HepG2 (cell line): ENCODE measurements around the gene MYO5A. TPM values are rescaled to one million over a fixed set of nuclear protein-coding genes. Genes with fewer than 3 reads are reported as not detected.

Source experiments
- ATAC-seq: fragments of 200-7000 bp; cut with Tn5 transposase; 3 replicates; pipeline ENCODE4 v1.9.1; 2020; ENCODE audit warnings: mild to moderate bottlenecking, moderate library complexity
- BruUV-seq: library from RNA; stranded (reverse); fragments of 400-500 nt; replicated peaks from 2 replicates; lab custom pipeline; 2021; lab: Mats Ljungman, UMichigan
- CTCF ChIA-PET: fragments of 300-600 bp; formaldehyde crosslinking; extraction: SDS; loops from one replicate; lab custom pipeline; 2021; ENCODE audit warnings: low total read pairs, inconsistent platforms, low intra/inter-chr PET ratio; lab: Yijun Ruan, JAX
- POLR2A ChIA-PET: fragments of 350-600 bp; sonication (Branson Sonifier 250); formaldehyde crosslinking; loops from one replicate; lab custom pipeline; 2020; ENCODE audit warnings: antibody characterized with exemption, inconsistent platforms; lab: Yijun Ruan, JAX
- DNase-seq: peaks from one replicate; pipeline ENCODE4 v3.0.0-alpha.2; 2015; ENCODE audit warnings: low spot score
- FAIRE-seq: peaks from 3 replicates; lab custom pipeline; 2011; peaks lifted over from hg19 to GRCh38; lab: Jason Lieb, UNC
- H2AFZ ChIP-seq: one replicate; pipeline ENCODE4 v1.6.1; 2011; ENCODE audit warnings: low read length, inconsistent platforms
- H3K27ac ChIP-seq: fragments of 300-600 bp; 3 replicates; pipeline ENCODE4 v1.8.0; 2011; ENCODE audit warnings: mixed run types, mild to moderate bottlenecking, mixed read lengths, low read length, inconsistent platforms; ENCODE audit not compliant: insufficient read depth; ENCODE audit errors: extremely low read length
- H3K27me3 ChIP-seq, 2 experiments: fragments of 200-600 bp in 1 of 2; 2 replicates in 1 of 2; 3 replicates in 1 of 2; pipeline versions ENCODE4 v1.6.0 to v1.8.0; 2011; ENCODE audit warnings: low read length in 2 of 2, mild to moderate bottlenecking in 2 of 2, moderate library complexity in 2 of 2, inconsistent platforms in 1 of 2; ENCODE audit not compliant: insufficient read depth in 2 of 2, control insufficient read depth in 1 of 2
- H3K36me3 ChIP-seq, 2 experiments: fragments of 200-600 bp in 1 of 2; replicated peaks in 1 of 2; 2 replicates in 1 of 2; 3 replicates in 1 of 2; pipeline versions ENCODE4 v1.5.1 to v1.8.0; 2011; ENCODE audit warnings: low read length in 2 of 2, inconsistent platforms in 1 of 2; ENCODE audit not compliant: insufficient read depth in 2 of 2, control insufficient read depth in 1 of 2
- H3K4me1 ChIP-seq: 2 replicates; pipeline ENCODE4 v1.5.1; 2012; ENCODE audit warnings: low read length, inconsistent platforms; ENCODE audit not compliant: insufficient read depth
- H3K4me2 ChIP-seq: 2 replicates; pipeline ENCODE4 v1.6.0; 2011; ENCODE audit warnings: low read depth, low read length, inconsistent platforms
- H3K4me3 ChIP-seq, 3 experiments: fragments of 200-600 bp in 1 of 3; sonication (generic), shearing (Covaris generic) in 1 of 3; replicated peaks in 1 of 3; 2 replicates each; pipeline ENCODE4 v1.5.1; 2011 to 2016; ENCODE audit warnings: low read length in 3 of 3, inconsistent platforms in 2 of 3, low read depth in 2 of 3, mild to moderate bottlenecking in 2 of 3, control low read depth in 1 of 3, mixed read lengths in 1 of 3; ENCODE audit not compliant: insufficient read depth in 1 of 3
- H3K79me2 ChIP-seq: one replicate; pipeline ENCODE4 v1.6.1; 2011; ENCODE audit warnings: low read length, inconsistent platforms; ENCODE audit not compliant: insufficient read depth
- H3K9ac ChIP-seq: 2 replicates; pipeline ENCODE4 v1.6.0; 2011; ENCODE audit warnings: mild to moderate bottlenecking, low read depth, low read length, inconsistent platforms; ENCODE audit not compliant: insufficient read depth
- H3K9me3 ChIP-seq: 2 replicates; pipeline ENCODE4 v1.5.1; 2012; ENCODE audit warnings: mild to moderate bottlenecking, low read length
- H4K20me1 ChIP-seq: 2 replicates; pipeline ENCODE4 v1.6.0; 2011; ENCODE audit warnings: inconsistent platforms, mild to moderate bottlenecking, low read length, moderate library complexity; ENCODE audit not compliant: insufficient read depth
- DR1 ChIP-seq: sonication (generic); formaldehyde crosslinking; IDR thresholded peaks from 2 replicates; pipeline ENCODE4 v1.8.0; 2021; ENCODE audit warnings: mild to moderate bottlenecking, missing genetic modification reagents, inconsistent platforms
- GATA4 ChIP-seq: sonication (generic); IDR thresholded peaks from 2 replicates; pipeline ENCODE4 v1.6.1; 2016; ENCODE audit warnings: antibody characterized with exemption, low read depth, borderline replicate concordance
- HDAC2 ChIP-seq: sonication (generic); formaldehyde crosslinking; IDR thresholded peaks from 2 replicates; pipeline ENCODE4 v1.4.0; 2020; ENCODE audit warnings: missing genetic modification reagents
- KMT2B ChIP-seq: IDR thresholded peaks from 2 replicates; pipeline ENCODE4 v1.6.1; 2016; ENCODE audit warnings: missing genetic modification reagents, missing compliant biosample characterization
- NFRKB ChIP-seq: fragments of 450-650 bp; IDR thresholded peaks from 2 replicates; pipeline ENCODE4 v1.6.1; 2017
- SMARCC2 ChIP-seq: fragments of 450-650 bp; IDR thresholded peaks from 2 replicates; pipeline ENCODE4 v1.6.1; 2017; ENCODE audit warnings: antibody characterized with exemption, mild to moderate bottlenecking
- U2AF1 ChIP-seq: fragments of 200-400 bp; formaldehyde crosslinking; optimal IDR thresholded peaks from 2 replicates; pipeline ENCODE3; 2017; ENCODE audit warnings: mild to moderate bottlenecking, low read depth, low read length
- ZFP37 ChIP-seq: sonication (generic); formaldehyde crosslinking; IDR thresholded peaks from 2 replicates; pipeline ENCODE4 v1.4.0; 2020; ENCODE audit warnings: missing genetic modification reagents, borderline replicate concordance
- ZKSCAN8 ChIP-seq: IDR thresholded peaks from 2 replicates; pipeline ENCODE4 v1.6.1; 2016; ENCODE audit warnings: borderline replicate concordance, missing genetic modification reagents, missing compliant biosample characterization
- ZNF225 ChIP-seq: sonication (generic); formaldehyde crosslinking; IDR thresholded peaks from 2 replicates; pipeline ENCODE4 v1.4.0; 2020; ENCODE audit warnings: mild to moderate bottlenecking, missing genetic modification reagents
- ZNF441 ChIP-seq: sonication (generic); formaldehyde crosslinking; IDR thresholded peaks from 2 replicates; pipeline ENCODE4 v1.7.0; 2021; ENCODE audit warnings: missing genetic modification reagents, borderline replicate concordance
- ZNF775 ChIP-seq: sonication (generic); formaldehyde crosslinking; IDR thresholded peaks from 2 replicates; pipeline ENCODE4 v1.4.0; 2020; ENCODE audit warnings: missing genetic modification reagents, mild to moderate bottlenecking, moderate library complexity, borderline replicate concordance
- ZNF781 ChIP-seq: sonication (generic); formaldehyde crosslinking; IDR thresholded peaks from 2 replicates; pipeline ENCODE4 v1.5.1; 2020; ENCODE audit warnings: borderline replicate concordance, mild to moderate bottlenecking, missing genetic modification reagents; ENCODE audit errors: not compliant biosample characterization
- WGBS: methylation state at CpG from one replicate; pipeline ENCODE4 v1.1.6; 2017; ENCODE audit warnings: low lambda C conversion rate; 5-methylcytosine and 5-hydroxymethylcytosine counted together
- in situ Hi-C: cut with HindIII; loops from 2 replicates; pipeline ENCODE4 v1.10.0; 2017; ENCODE audit warnings: low pct_unique_long_range_greater_than_20kb; ENCODE audit not compliant: extremely low pct_ligation_motif_present
- intact Hi-C: fragments of 100-400 bp; cut with micrococcal nuclease; formaldehyde crosslinking; loops from one replicate; pipeline ENCODE4 v1.10.0; 2022; ENCODE audit not compliant: unreplicated experiment
- polyA plus RNA-seq, 8 experiments: library from polyadenylated mRNA; depleted of rRNA in 3 of 8; stranded (reverse) in 7 of 8; unstranded in 1 of 8; fragments of >200 nt; fragmentation: Illumina TruSeq in 4 of 8; extraction: Trizol in 4 of 8; gene quantifications; 2 replicates each; pipeline versions ENCODE4 v1.2.1 to v1.2.3, GENCODE V29; 2011 to 2016; ENCODE audit warnings: low read depth in 4 of 8, missing spikeins in 1 of 8, mixed read lengths in 1 of 8; ENCODE audit not compliant: insufficient read depth in 1 of 8
- total RNA-seq, 5 experiments: library from RNA; depleted of rRNA; stranded (reverse); fragments of >200 nt; fragmentation: Illumina TruSeq; extraction: Trizol; gene quantifications; 2 replicates each; pipeline ENCODE4 v1.2.3, GENCODE V29; 2016; ENCODE audit warnings: low read depth in 1 of 5
- TF ChIP-seq, protein P1 (sequence below): IDR thresholded peaks from 2 replicates; pipeline ENCODE4 v1.6.1; 2016; ENCODE audit warnings: low read depth, borderline replicate concordance
- TF ChIP-seq, protein P2 (sequence below): sonication (generic); formaldehyde crosslinking; IDR thresholded peaks from 2 replicates; pipeline ENCODE4 v1.8.0; 2023; ENCODE audit warnings: mild to moderate bottlenecking, missing genetic modification reagents

Gene MYO5A
- total and polyA plus RNA-seq, 2 of the 13 experiments (the other 11 are each of a cell fraction or from before 2014, with no cell fraction given), result 2.8 to 4.8 TPM

- H3K79me2 ChIP-seq, result no peaks in the 10 kb centered on the region
- H4K20me1 ChIP-seq, result no peaks in the 10 kb centered on the region
- ChIA-PET CTCF (no interaction called here), POLR2A (no interaction called here)
- H3K27ac ChIP-seq, result no peak overlapping the region
- H3K27me3 ChIP-seq, result no peaks in the 10 kb centered on the region
- FAIRE-seq, result no peak
- H3K9me3 ChIP-seq, result no peaks in the 10 kb centered on the region
- H2AFZ ChIP-seq, result no peak overlapping the region
- peak; percentile 47 for ATAC-seq
- no TSS peak for BruUV-seq
- peaks cover 14% of the 10 kb centered on the region for H3K4me1 ChIP-seq
- in situ Hi-C loops, result no loop called here
- WGBS, result 68% methylated on average over 9 of the region's 9 CpGs
- H3K4me2 ChIP-seq, result no peak overlapping the region
- DNase-seq, result no peak
- TF ChIP-seq ZKSCAN8 (CRISPR knock-in tag), result no peak
- no peak for TF ChIP-seq ZNF441
- TF ChIP-seq ZNF225, result no peak
- TF ChIP-seq, protein P1, sequence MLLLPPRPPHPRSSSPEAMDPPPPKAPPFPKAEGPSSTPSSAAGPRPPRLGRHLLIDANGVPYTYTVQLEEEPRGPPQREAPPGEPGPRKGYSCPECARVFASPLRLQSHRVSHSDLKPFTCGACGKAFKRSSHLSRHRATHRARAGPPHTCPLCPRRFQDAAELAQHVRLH (CRISPR knock-in tag), result no peak
- TF ChIP-seq U2AF1, result no peak
- no peak for TF ChIP-seq ZNF781 (CRISPR knock-in tag)
- no peak for TF ChIP-seq KMT2B (CRISPR knock-in tag)
- no peak for TF ChIP-seq GATA4
- no peak for TF ChIP-seq ZFP37
- no peak for TF ChIP-seq HDAC2 (CRISPR knock-in tag)
- TF ChIP-seq DR1 (CRISPR knock-in tag), result no peak
- TF ChIP-seq NFRKB, result no peak
- TF ChIP-seq, protein P2, sequence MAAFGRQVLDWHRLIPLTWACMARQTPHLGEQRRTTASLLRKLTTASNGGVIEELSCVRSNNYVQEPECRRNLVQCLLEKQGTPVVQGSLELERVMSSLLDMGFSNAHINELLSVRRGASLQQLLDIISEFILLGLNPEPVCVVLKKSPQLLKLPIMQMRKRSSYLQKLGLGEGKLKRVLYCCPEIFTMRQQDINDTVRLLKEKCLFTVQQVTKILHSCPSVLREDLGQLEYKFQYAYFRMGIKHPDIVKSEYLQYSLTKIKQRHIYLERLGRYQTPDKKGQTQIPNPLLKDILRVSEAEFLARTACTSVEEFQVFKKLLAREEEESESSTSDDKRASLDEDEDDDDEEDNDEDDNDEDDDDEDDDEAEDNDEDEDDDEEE (CRISPR knock-in tag), result no peak
- TF ChIP-seq ZNF775 (CRISPR knock-in tag), result no peak
- TF ChIP-seq SMARCC2, result no peak
- TF ChIP-seq, all 625 proteins: peak for 0
- H3K9ac ChIP-seq, result no peak overlapping the region
- no peaks in the 10 kb centered on the region for H3K36me3 ChIP-seq
- intact Hi-C loops, result no loop called here
- no peak overlapping the region for H3K4me3 ChIP-seq
Measured at GRCh38 chr15:52360229-52361203, 168.2 kb downstream of the MYO5A start.
